ENCODE measurements around the gene PAPSS2.
"Not testable (repeated sequence)": the region's sequence is repeated elsewhere in the genome, so short reads cannot be mapped to it uniquely, and the experiment has no call there.

Gene PAPSS2

GRCh38 chr10:87659571-87660483 lies at the start of gene PAPSS2:
TSS of gene PAPSS2 (plus strand) at chr10:87659878. CDS start at chr10:87659982, 104 bp downstream.
- Histone ChIP-seq H3K36me3 (ENCODE audit: control insufficient read depth, insufficient read depth, low read length) (no peaks in the 10 kb centered on the region), H3K9me3 (ENCODE audit: control insufficient read depth, insufficient read depth, low read length) (no peaks in the 10 kb centered on the region), H3K4me3 (ENCODE audit: low read length) (peak within 1 kb of the TSS; percentile 72; the same call in 1 of the 2 replicates), H3K4me1 (ENCODE audit: control insufficient read depth, insufficient read depth, low read length) (no peaks in the 10 kb centered on the region; the same call in 1 of the 2 replicates), H3K27me3 (ENCODE audit: control insufficient read depth, insufficient read depth, low read length) (no peaks in the 10 kb centered on the region), H3K27ac (ENCODE audit: low read length) (no peak within 1 kb of the TSS)
- WGBS (ENCODE audit: insufficient coverage, insufficient read length), result no CpG with 5 or more reads among the region's 82 CpGs
- DNase-seq (ENCODE audit: low read depth, low spot score), result no peak

- not testable (repeated sequence) for H3K27me3 ChIP-seq (ENCODE audit: control insufficient read depth, insufficient read depth, low read length); H3K4me3 ChIP-seq (ENCODE audit: low read length); H3K9me3 ChIP-seq (ENCODE audit: control insufficient read depth, insufficient read depth, low read length); DNase-seq (ENCODE audit: low read depth, low spot score); H3K36me3 ChIP-seq (ENCODE audit: control insufficient read depth, insufficient read depth, low read length); H3K27ac ChIP-seq (ENCODE audit: low read length); H3K4me1 ChIP-seq (ENCODE audit: control insufficient read depth, insufficient read depth, low read length)
- WGBS (ENCODE audit: insufficient coverage, insufficient read length), result no CpG with 5 or more reads among the region's 2 CpGs
These were observed 48.3 kb upstream of the PAPSS2 start for GRCh38 chr10:87611341-87611740.

DNA sequence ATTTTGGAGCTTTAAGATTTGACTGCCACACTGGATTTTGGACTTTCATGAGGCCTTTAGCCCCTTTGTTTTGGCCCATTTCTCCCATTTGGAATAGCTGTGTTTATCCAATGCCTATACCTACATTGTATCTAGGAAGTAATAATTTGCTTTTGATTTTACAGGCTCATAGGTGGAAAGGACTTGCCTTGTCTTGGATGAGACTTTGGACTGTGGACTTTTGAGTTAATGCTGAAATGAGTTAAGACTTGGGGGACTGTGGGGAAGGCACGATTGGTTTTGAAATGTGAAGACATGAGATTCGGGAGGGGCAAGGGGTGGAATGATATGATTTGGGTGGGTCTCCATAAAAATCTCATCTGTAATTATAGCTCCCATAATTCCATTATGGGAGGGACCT lies 47.6 kb upstream of the PAPSS2 start:
- no peaks in the 10 kb centered on the region for H3K27me3 ChIP-seq (ENCODE audit: control insufficient read depth, insufficient read depth, low read length)
- no peaks in the 10 kb centered on the region; the same call in 1 of the 2 replicates for H3K9me3 ChIP-seq (ENCODE audit: control insufficient read depth, insufficient read depth, low read length)
- no peak overlapping the region for H3K27ac ChIP-seq (ENCODE audit: low read length)
- no CpG with 5 or more reads among the region's 2 CpGs for WGBS (ENCODE audit: insufficient coverage, insufficient read length)
- H3K4me3 ChIP-seq (ENCODE audit: low read length), result no peak overlapping the region
- no peaks in the 10 kb centered on the region for H3K36me3 ChIP-seq (ENCODE audit: control insufficient read depth, insufficient read depth, low read length)
- DNase-seq (ENCODE audit: low read depth, low spot score), result no peak
- peaks cover 4% of the 10 kb centered on the region; the same call in 1 of the 2 replicates for H3K4me1 ChIP-seq (ENCODE audit: control insufficient read depth, insufficient read depth, low read length)

- Histone ChIP-seq H3K4me3 (ENCODE audit: low read length) (no peak overlapping the region), H3K27ac (ENCODE audit: low read length) (no peak overlapping the region), H3K4me1 (ENCODE audit: control insufficient read depth, insufficient read depth, low read length) (peaks cover 3% of the 10 kb centered on the region; the same call in 1 of the 2 replicates), H3K27me3 (ENCODE audit: control insufficient read depth, insufficient read depth, low read length) (no peaks in the 10 kb centered on the region), H3K36me3 (ENCODE audit: control insufficient read depth, insufficient read depth, low read length) (no peaks in the 10 kb centered on the region), H3K9me3 (ENCODE audit: control insufficient read depth, insufficient read depth, low read length) (no peaks in the 10 kb centered on the region; the same call in 1 of the 2 replicates)
- no peak for DNase-seq (ENCODE audit: low read depth, low spot score)
- WGBS (ENCODE audit: insufficient coverage, insufficient read length), result no CpG with 5 or more reads among the region's 2 CpGs
These were observed 45.9 kb upstream of the PAPSS2 start for GRCh38 chr10:87613751-87614150.

- Histone ChIP-seq H3K36me3 (ENCODE audit: control insufficient read depth, insufficient read depth, low read length) (no peaks in the 10 kb centered on the region), H3K27ac (ENCODE audit: low read length) (no peak overlapping the region), H3K27me3 (ENCODE audit: control insufficient read depth, insufficient read depth, low read length) (no peaks in the 10 kb centered on the region), H3K4me1 (ENCODE audit: control insufficient read depth, insufficient read depth, low read length) (peaks cover 2% of the 10 kb centered on the region; the same call in 1 of the 2 replicates), H3K9me3 (ENCODE audit: control insufficient read depth, insufficient read depth, low read length) (no peaks in the 10 kb centered on the region; the same call in 1 of the 2 replicates), H3K4me3 (ENCODE audit: low read length) (no peak overlapping the region)
- no peak for DNase-seq (ENCODE audit: low read depth, low spot score)
- no CpG with 5 or more reads among the region's 3 CpGs for WGBS (ENCODE audit: insufficient coverage, insufficient read length)
These were observed 43.8 kb upstream of the PAPSS2 start for GRCh38 chr10:87615856-87616255.

- no CpG with 5 or more reads among the region's 1 CpG for WGBS (ENCODE audit: insufficient coverage, insufficient read length)
- H3K36me3 ChIP-seq (ENCODE audit: control insufficient read depth, insufficient read depth, low read length), result no peaks in the 10 kb centered on the region
These were observed 42.2 kb upstream of the PAPSS2 start for GRCh38 chr10:87617503-87617902.

DNA sequence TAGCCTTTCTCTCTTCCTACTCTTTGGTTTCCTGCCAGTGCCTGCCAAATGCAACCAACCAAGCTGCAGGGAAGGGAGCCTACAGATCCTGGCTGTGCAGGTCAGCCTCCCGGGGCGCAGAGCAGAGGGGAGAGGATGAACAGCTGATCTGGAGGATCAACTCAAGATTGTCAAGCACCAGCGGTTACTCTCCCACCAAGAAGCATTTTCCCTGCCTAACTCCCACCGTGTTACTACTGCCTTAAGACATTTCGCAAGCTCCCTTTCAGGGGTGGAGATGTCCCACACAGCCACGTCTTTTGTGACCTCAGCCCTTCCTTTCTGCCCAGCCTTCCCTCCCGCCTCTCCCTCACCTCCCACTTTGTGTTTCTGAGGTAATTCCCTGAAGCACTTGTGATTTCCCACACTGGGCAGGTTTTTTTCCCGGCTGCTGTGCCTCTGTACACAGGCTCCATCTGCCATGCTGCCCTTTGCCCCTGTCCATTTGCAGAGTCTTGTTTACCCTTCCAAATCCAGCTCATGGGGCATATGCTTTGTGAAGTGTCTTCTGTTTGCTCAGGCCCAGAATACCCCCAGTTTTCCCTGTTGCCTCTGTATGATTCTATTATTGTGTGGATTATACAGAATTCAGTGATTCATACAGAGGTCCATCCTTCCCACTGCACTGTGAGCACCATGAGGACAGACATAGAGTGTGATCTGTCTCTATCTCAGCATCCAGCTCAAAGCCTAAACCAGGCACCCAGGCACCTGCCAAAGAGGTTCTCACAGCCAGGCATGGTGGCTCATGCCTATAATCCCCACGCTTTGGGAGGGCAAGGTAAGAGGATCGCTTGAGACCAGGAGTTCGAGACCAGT lies 40.9 kb upstream of the PAPSS2 start:
- H3K36me3 ChIP-seq (ENCODE audit: control insufficient read depth, insufficient read depth, low read length), result no peaks in the 10 kb centered on the region
- WGBS (ENCODE audit: insufficient coverage, insufficient read length), result no CpG with 5 or more reads among the region's 11 CpGs
- no peak overlapping the region for H3K4me3 ChIP-seq (ENCODE audit: low read length)
- H3K9me3 ChIP-seq (ENCODE audit: control insufficient read depth, insufficient read depth, low read length), result no peaks in the 10 kb centered on the region
- no peak for DNase-seq (ENCODE audit: low read depth, low spot score)
- H3K27me3 ChIP-seq (ENCODE audit: control insufficient read depth, insufficient read depth, low read length), result no peaks in the 10 kb centered on the region
- H3K4me1 ChIP-seq (ENCODE audit: control insufficient read depth, insufficient read depth, low read length), result peaks cover 2% of the 10 kb centered on the region; the same call in 1 of the 2 replicates
- H3K27ac ChIP-seq (ENCODE audit: low read length), result no peak overlapping the region

More at GRCh38 chr10:87617503-87617902, 42.2 kb upstream of the PAPSS2 start:
- Histone ChIP-seq H3K4me3 (ENCODE audit: low read length) (no peak overlapping the region), H3K9me3 (ENCODE audit: control insufficient read depth, insufficient read depth, low read length) (no peaks in the 10 kb centered on the region), H3K4me1 (ENCODE audit: control insufficient read depth, insufficient read depth, low read length) (peaks cover 2% of the 10 kb centered on the region; the same call in 1 of the 2 replicates), H3K27me3 (ENCODE audit: control insufficient read depth, insufficient read depth, low read length) (no peaks in the 10 kb centered on the region), H3K27ac (ENCODE audit: low read length) (no peak overlapping the region)
- no peak for DNase-seq (ENCODE audit: low read depth, low spot score)

DNA sequence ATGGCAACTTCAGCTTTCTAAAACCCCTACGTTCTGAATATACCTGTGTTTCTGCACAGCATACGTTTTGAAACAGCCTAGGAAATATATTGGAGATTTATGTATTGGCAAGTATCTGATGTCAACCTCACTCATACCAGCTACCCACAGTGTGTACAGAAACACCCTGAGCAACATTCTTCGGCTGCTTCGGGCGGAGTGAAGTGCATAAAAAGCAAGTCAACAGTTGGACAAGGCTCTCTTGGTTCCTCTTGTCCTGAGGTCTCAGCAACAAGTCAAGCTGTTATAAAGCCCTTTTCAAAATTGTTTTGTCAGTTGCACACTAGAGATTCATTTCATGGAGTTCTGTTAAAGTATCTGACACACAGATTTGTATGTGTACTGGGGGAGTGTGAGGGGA lies 40.0 kb upstream of the PAPSS2 start:
- peaks cover 2% of the 10 kb centered on the region; the same call in 1 of the 2 replicates for H3K4me1 ChIP-seq (ENCODE audit: control insufficient read depth, insufficient read depth, low read length)
- WGBS (ENCODE audit: insufficient coverage, insufficient read length), result no CpG with 5 or more reads among the region's 5 CpGs
- H3K27me3 ChIP-seq (ENCODE audit: control insufficient read depth, insufficient read depth, low read length), result no peaks in the 10 kb centered on the region
- no peak for DNase-seq (ENCODE audit: low read depth, low spot score)
- H3K4me3 ChIP-seq (ENCODE audit: low read length), result no peak overlapping the region
- H3K36me3 ChIP-seq (ENCODE audit: control insufficient read depth, insufficient read depth, low read length), result no peaks in the 10 kb centered on the region
- H3K9me3 ChIP-seq (ENCODE audit: control insufficient read depth, insufficient read depth, low read length), result no peaks in the 10 kb centered on the region
- no peak overlapping the region for H3K27ac ChIP-seq (ENCODE audit: low read length)

DNA sequence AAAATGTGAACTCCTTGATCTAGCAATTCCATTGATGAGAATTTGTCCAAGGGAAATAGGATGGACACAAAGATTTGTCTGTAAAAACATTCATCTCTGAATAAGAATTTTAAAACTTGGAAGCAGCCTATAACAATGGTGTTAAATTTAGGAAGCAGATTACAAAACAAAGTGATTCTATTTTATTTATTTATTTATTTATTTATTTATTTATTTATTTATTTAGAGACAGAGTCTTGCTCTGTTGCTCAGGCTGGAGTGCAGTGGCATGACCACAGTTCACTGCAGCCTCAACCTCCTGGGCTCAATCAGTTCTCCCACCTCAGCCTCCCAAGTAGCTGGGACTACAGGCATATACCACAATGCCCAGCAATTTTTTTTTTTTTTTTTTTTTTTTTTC lies 38.2 kb upstream of the PAPSS2 start:
- not testable (repeated sequence) for H3K9me3 ChIP-seq (ENCODE audit: control insufficient read depth, insufficient read depth, low read length); H3K4me1 ChIP-seq (ENCODE audit: control insufficient read depth, insufficient read depth, low read length); H3K27ac ChIP-seq (ENCODE audit: low read length); H3K27me3 ChIP-seq (ENCODE audit: control insufficient read depth, insufficient read depth, low read length); H3K36me3 ChIP-seq (ENCODE audit: control insufficient read depth, insufficient read depth, low read length); DNase-seq (ENCODE audit: low read depth, low spot score); H3K4me3 ChIP-seq (ENCODE audit: low read length)

DNA sequence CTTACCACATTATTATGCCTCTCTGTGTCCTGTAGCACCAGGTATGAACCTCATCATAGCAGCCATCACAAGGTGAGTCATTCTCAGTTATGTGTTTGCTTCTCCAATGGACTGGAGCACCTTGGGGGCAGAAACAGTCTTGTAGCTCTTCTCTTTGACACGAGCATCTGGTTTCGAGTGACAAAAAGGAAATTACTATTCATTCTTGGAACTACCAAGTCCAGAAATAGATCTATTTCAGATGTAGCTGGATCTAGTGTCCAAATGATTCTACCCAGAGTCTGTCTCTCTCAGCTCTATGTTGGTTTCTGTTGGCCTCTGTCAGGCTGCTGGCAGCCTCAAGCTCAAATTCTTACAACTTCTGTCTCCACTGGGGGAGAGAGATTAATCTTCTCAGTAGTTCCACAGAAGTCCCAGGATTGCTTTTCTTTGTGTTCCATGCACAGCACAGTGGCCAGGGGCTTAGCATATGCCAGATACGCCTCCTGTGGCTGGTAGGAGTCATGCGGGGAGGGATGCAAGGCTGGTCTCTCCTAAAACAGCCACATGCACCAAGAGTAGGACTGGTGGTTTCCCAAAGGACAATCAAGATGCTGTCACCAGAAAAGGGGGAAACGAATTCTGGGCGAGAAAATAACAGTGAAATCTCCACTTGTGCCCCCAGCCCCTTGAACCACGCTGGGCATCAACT lies 37.2 kb upstream of the PAPSS2 start:
- no peaks in the 10 kb centered on the region for H3K36me3 ChIP-seq (ENCODE audit: control insufficient read depth, insufficient read depth, low read length)
- H3K4me1 ChIP-seq (ENCODE audit: control insufficient read depth, insufficient read depth, low read length), result peaks cover 5% of the 10 kb centered on the region; the same call in 1 of the 2 replicates
- H3K27ac ChIP-seq (ENCODE audit: low read length), result no peak overlapping the region
- no peak overlapping the region for H3K4me3 ChIP-seq (ENCODE audit: low read length)
- no peak for DNase-seq (ENCODE audit: low read depth, low spot score)
- H3K27me3 ChIP-seq (ENCODE audit: control insufficient read depth, insufficient read depth, low read length), result no peaks in the 10 kb centered on the region
- H3K9me3 ChIP-seq (ENCODE audit: control insufficient read depth, insufficient read depth, low read length), result no peaks in the 10 kb centered on the region
- no CpG with 5 or more reads among the region's 7 CpGs for WGBS (ENCODE audit: insufficient coverage, insufficient read length)

All from iPS DF 6.9 (cell line).